ENCODE measurements around the gene NACA2.
"Not testable (repeated sequence)": the region's sequence is repeated elsewhere in the genome, so short reads cannot be mapped to it uniquely, and the experiment has no call there.

Gene NACA2

DNA sequence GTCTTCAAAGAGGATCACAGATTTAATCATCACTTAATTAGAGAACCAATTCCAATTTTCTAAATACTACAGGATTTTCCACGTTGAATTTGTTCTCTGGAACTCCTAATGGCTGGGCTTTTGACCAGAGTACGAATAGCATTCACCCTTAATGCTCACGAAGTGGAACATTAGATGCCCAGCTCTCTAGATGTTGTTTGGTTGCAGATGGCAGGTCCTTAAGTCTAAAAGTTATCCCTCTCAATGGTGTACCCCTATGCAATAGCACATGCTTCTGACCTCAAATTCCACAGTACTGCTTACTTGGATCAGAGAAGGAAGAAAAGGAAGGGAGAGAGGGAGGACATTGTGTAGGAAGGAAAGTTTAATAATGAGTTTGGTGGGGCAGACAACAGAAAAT lies 8.6 kb upstream of the NACA2 start:
- no peak for DNase-seq (ENCODE audit: low read depth, low spot score)

DNA sequence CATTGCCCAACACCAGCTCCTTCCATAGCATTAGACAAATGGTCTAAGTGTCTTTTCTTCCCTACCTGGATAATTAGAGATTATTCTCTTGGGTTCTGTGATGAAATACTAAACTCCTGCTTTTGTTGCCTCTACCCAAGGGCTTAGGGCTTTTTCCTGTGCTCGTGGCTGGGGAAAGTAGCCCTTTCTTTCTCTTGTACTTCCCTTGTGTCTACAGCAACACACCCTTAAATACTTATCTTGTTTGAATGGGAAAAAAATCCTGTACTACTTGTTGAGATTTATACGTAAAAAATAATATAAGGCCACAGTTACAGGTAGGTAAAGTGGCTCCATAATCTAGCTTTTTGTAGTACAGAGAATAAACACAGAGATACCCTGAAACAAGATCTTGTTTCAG lies 7.0 kb upstream of the NACA2 start:
- no peak for DNase-seq (ENCODE audit: low read depth, low spot score)

DNA sequence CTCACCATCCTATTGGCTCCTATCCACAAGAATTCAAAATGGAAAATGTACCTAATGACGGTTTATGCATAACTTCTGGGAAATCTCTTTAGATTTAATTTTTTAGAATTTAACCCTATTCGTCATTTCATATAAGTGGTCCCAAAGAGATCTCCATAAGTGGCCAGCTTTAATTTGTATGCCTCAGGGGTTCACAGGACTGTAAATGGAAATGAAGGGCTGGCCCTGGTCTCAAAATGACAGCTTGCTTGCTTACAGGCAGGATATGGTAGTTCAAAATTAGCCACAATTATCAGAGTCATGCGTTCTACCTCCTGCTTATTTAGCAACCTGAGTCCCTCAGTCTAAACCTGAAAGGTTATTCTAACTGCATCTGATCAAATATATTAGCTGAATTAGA lies 6.6 kb upstream of the NACA2 start:
- no peak for DNase-seq (ENCODE audit: low read depth, low spot score)

DNA sequence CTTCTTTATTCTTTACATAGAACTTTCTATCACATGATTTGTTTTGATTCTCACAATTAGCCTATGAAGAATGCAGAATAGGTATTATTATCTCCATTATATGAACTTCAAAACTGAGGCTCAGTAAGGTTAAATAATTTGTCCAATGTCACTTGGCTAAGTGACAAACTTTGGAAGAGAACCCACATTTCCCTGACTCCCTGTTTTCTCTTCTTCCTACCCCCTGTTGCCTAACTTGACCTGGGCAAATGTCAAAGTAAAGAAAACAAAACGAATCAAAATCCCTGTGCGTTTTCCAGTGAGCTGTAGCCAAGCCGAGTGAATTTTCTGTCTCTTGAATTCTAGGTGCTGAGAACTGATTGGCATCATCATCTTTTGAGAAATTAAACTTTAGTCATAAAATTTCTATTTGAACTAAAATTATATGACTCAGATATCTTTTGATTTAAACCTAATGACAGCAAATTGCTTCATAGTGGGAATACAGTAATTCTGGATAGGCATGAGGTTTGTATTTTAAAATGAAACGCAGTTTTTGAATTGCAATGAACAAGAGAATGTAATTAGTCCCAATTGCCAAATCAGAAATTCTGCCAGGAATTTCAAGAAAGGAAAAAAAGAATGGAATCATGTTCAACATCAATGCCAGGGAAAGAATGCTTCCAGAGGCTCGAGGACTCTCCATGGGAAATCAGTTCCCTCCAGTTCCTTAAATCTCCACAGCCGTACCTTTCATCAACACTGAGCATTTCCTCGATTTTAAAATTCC lies 4.6 kb upstream of the NACA2 start:
- no peak for DNase-seq (ENCODE audit: low read depth, low spot score)

DNA sequence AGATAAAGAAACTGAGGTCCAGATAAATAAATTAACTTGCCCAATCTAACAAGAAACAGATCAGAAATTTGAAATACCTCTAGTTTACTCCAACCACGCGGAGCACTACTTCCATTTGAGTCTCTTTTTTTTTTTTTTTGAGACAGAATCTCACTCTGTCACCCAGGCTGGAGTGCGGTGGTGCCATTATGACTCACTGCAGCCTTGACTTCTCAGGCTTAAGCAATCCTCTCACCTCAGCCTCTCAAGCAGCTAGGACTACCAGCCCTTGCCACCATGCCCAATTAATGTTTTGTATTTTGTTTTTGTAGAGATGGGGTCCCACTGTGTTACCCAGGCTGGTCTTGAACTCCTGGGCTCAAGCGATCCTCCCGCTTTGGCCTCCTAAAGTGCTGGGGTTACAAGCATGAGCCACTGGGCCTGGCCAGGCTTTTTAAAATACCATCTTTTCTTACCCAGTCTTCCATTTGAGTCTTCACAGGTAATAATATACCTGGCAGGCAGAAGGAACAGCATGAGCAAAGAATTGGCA lies 3.3 kb upstream of the NACA2 start:
- no peak for DNase-seq (ENCODE audit: low read depth, low spot score)

DNA sequence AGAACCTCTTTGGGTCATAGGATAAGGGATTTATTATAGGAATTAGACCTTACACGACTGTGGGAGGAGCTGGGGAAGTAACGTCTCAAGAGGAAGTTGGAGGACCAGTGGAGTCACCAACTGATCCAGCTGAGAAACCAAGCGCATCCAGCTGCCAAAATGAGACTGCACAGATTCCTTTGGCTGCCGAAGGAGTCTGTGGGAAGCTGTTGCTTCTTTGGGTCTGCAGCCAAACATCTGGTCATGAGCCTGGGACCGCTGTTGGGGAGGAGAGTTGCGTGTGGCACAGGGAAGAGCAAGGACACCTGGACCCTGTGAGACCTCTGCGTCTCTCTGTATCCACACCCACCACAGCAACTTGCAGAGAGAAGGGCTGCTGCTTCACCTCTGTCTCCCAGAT lies 2.4 kb upstream of the NACA2 start:
- DNase-seq (ENCODE audit: low read depth, low spot score), result no peak

DNA sequence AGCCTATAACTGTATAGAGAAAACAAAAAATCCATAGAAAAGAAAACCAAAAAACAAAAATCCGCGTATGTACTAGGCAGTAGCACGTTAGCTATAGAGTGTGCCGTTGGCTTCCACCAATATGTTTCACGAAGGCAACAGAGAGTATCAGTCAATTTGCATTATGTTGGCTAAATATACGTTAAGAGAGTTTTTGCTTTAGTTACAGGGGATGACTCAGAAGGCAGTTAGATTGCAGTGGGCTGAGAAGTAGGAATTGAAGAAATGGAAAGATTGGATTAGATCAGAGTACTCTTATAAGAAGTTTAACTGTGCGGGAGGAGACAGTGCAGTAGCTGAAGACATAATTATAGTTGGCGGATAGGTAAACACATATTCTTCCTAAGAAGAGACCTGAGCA lies 911 bp upstream of the NACA2 start:
- DNase-seq (ENCODE audit: low read depth, low spot score), result no peak

DNA sequence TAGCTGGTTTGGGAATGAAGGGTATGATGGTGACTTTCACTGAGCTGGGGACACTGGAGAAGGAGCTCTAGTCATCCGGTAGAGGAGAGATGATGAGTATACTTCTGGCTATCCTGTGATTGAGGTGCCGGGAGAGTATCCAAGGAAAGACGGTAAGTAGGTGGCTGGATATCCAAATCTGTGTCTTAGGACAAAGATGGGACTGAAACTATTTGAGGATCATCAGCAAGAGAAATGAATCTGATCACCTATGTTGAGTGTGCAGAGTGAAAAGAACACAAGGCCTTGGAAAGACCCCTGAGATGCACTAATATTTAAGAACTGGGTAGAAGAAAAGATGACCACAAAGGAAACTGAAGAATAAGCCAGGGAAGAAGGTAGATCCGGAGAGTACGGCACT lies 1.0 kb downstream of the NACA2 start:
- DNase-seq (ENCODE audit: low read depth, low spot score), result no peak

DNA sequence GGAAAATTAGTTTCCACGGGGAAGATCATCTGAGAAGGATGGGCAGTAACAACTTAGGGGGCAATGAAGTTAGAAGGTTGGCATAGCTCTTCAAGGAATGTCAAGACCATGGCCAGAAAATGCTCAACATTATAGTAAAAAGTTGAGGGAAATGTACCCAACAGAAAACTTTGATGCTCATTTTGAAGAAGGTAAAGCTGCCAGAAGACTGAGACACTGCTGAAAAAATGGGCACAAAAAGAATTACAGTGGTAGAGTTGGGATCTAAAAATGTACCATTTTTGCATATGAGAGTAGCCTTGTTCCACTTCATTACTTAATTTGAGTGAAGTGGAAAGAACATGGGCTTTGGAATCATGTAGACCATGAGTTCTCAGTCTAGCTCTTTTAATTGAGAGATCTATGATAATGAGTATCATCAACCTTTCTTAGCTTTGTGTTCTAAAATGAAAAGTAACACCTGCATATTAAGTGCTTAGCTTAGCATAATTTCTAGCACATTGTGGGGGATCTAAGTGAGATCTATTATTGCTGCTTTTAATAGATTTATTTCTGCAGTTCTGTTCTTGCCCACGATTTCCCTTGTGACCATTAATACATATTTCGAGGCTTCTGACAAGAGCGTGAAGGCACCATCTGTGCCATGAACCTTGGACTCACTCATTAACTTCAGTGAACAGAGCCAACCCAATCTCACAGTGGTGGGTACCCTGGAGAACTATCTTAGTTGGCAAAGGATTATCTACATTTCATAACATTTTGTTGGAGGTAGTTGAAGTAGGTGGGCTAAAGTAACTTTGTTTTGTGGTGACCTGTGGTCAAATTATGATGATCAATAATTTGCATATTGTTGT lies 3.0 kb downstream of the NACA2 start:
- no peak for DNase-seq (ENCODE audit: low read depth, low spot score)

DNA sequence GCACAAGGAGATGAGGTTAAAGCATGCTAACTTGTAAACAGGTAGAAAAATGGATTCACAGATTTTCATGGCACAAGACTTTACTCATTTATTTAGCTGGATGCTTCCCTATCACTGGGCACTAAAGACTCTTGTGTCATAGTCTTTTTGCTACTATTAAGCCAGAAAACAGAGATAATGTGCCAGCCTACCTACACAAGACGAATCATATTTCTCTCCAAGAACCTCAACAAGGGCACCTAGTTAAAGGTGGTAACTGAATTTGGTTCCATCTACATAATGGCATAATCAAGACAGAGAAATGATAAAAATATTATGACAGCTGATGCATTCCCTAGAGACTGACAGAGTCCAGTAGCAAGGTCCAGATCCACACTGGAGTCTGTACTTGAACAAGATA lies 3.8 kb downstream of the NACA2 start:
- DNase-seq (ENCODE audit: low read depth, low spot score), result no peak

DNA sequence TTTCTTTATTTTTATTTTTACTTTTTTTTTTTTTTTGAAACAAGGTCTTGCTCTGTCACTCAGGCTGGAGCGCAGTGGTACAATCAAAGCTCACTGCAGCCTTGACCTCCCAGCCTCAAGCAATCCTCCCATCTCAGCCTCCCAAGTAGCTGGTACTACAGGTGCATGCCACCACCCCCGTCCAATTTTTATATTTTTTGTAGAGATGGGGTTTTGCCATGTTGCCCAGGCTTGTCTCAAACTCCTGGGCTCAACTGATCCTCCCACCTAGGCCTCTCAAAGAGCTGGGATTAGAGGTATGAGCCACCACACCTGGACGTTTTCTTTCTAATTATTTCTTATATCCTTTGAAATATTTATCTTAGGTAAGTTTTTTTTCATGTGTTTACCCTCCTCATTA lies 4.4 kb downstream of the NACA2 start:
- DNase-seq (ENCODE audit: low read depth, low spot score), result not testable (repeated sequence)

DNA sequence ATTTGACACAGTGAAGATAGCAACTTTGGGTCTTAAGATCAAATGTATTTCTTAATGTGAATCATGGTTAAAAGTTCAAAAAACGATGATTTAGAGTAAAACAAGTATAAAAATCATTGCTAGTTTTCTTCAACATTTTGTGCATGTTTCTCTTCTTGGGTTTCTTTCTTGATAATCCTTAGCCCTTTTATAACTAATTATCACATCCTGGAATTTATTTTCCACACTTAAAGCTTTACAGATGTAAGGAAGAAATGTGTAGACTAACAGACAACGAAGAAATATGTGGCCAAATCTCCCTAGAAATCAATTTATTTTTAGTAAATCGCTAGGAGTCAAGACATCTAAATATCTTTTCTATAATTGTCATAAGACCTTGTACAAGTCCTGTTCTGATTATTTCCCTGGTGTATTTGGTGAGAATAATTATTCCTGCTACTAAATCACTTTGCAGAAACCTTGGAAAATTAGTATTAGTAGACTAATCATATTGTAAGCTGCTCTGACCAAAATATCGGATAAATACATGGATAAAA lies 4.9 kb downstream of the NACA2 start:
- DNase-seq (ENCODE audit: low read depth, low spot score), result no peak

DNA sequence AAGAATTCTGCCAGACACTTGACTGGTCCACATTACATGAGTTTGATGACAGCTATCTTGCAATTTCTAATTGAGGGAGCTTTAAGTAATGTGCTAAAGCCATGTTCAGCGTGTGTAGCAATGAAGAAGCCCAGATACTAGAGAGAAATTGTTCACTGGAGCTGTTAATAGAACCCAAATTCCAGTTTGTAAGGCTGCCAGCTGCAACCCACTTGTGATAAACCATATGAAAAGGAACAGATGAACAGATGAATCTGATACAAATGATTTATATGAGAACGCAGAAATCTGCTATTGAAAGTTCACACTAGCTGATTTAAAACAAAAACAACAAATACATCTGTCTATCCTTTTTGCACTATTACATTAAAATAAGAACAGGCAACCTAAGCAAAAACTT lies 6.2 kb downstream of the NACA2 start:
- no peak for DNase-seq (ENCODE audit: low read depth, low spot score)

DNA sequence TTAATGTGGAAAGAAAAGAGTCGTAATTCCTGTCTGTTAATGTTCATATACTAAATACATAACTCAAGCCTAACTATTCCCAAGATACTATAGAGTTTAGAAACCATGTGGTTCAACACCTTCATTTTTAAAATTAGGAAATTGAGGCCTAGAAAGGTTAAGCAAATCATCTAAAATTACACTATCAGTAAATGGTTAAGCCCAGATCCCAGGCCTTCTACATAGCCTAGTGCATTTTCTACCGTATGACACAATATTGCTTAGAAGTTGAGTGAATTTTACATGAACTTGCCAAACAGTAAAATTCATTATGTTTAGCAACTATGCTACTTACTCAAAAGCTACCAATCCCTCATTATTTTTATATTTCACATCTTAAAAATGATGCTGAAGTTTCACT lies 6.8 kb downstream of the NACA2 start:
- DNase-seq (ENCODE audit: low read depth, low spot score), result no peak

DNA sequence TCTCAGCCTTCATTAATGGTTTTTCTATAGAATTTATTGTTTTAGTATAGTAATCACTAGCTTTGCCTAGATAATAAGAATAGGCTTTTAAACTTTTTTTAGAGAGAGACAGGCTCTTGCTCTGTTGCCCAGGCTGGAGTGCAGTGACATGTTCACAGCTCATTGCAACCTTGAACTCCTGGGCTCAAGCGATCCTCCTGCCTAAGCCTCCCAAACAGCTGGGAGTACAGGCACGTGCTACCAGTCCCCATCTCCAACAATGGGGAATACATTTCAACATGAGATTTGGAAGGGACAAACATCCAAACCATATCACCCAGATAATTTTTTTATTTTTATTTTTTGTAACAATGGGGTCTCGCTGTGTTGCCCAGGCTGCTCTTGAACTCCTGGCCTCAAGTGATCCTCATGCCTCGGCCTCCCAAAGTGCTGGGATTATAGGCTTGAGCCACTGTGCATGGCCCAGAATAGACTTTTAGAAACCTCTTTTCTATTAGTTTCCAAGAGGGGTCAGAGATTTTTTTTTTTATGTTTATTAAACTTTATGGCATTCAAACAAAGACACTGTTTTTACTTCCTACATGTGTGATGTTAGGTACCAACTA lies 7.3 kb downstream of the NACA2 start:
- no peak for DNase-seq (ENCODE audit: low read depth, low spot score)

DNA sequence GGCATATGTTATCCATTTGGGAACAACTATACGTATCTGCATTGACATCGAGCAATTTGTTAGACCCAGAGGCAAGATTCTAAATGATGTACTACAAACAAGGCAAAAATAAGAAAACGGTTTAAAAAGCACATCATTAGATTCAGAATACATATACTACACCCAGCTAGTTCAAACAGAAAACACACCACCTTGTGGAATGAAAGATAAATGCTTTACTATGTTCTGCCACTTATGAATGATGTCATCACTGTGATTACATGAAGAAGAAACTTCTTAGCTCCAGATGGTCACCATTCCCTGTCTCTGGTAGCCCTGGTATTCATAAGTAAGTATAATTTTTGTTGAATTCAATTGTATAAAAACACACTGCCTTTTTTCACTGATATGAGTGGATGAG lies 7.8 kb downstream of the NACA2 start:
- no peak for DNase-seq (ENCODE audit: low read depth, low spot score)

DNA sequence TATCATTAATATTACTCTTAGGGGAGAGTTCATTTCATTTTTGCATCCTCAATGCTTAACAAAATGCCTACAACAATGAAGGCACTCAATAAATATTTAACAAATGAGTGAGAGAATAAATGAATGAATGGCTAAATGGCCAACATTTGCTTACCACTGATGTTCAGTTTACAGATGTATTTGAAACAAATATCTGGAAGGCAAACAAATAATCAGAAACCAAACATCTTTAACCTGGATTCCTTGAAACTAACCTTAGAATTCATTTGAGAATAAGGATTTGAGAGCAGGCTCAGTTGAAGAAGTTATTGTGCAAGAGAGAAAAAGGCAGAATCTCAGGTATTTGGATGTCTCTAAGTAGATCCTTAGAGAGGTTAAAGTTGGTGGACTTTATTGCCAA lies 8.4 kb downstream of the NACA2 start:
- no peak for DNase-seq (ENCODE audit: low read depth, low spot score)

DNA sequence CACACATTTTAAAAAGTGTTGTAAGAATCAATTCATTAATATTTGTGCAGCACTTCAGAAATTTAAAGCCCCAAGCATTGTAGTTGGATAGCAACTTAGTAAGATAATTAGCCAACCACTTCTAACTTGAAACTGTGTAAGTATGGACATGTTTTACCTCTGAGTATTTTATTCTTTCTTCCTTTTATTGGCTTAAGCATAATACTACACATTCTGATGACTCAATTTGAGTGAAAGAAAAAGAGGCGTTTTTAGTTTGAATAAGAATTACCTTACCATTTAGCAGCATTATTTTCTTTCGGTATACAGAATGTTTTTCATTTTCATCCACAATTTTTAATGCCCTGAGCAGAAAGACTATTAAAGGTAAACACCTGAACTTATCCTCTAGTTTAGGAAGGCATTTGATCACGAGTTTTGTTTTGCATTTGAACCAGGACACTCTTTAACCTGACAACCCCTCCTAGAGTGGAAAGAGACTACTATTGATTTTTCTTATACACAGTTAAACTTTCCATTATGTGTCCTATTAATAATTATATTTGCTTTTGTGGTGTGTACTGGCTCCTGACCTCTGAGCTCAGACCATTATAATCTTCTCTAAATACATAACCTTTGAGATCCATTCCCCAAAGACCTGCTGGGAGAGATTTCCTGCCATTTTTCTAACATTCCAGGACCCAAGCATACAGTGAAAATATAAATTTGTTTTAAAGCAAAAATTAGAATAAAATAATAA lies 9.2 kb downstream of the NACA2 start:
- DNase-seq (ENCODE audit: low read depth, low spot score), result no peak

DNA sequence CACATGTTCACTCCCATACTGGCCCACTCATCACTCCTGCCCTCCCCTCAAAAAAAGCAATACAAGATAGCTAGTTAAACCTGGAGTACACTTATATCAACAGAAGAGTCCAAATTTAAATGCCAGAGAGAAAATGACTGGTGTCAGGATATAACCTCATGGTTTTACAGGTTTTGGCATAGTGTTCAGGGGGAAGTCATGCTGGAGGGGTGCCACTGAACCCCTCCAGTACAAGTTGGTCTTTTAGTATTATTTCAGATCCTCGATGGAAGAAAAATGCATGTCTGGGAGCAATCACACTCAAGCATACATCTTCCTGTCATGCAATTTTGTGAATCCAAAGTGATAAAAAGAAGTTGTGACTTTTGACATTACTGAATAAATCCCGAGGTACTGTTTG lies 10.5 kb downstream of the NACA2 start:
- no peak for DNase-seq (ENCODE audit: low read depth, low spot score)

DNA sequence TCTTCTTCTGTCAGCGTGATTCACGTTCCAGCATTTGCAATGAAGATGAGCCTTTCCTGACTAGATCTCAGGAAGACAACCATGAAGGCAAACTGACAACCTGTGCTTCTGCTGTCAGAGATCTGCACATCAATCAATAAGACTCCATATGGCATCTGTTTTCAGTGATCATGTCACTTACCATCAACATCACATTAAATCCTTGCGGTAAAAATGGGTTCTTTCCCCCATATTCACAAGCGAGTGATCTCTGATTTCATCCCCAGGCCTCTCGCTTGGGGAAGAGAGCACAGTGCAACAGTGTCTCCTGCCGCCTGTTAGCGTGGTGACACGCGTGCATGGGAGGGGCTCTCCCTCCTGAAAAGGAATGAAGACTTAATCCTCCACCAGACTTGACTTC lies 11.1 kb downstream of the NACA2 start:
- peak; percentile 22 for DNase-seq (ENCODE audit: low read depth, low spot score)

DNA sequence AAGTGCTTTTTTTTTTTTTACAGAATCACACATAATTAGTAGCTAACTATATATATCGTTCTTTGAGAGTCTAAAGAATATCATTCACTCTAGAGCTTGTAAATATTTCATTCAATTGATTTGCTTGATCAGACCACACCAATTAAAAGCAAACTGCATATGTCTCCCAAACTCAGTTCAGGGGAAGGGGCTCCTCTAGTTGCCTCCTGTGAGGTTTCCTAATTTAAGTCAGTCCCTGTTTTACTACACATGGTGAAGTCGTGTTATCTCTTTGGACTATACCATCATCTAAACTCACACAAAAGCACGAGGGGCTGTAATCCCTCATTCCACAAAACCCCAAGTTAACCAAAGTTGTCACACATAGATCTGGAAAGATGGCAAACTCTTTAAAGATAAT lies 11.7 kb downstream of the NACA2 start:
- DNase-seq (ENCODE audit: low read depth, low spot score), result no peak

DNA sequence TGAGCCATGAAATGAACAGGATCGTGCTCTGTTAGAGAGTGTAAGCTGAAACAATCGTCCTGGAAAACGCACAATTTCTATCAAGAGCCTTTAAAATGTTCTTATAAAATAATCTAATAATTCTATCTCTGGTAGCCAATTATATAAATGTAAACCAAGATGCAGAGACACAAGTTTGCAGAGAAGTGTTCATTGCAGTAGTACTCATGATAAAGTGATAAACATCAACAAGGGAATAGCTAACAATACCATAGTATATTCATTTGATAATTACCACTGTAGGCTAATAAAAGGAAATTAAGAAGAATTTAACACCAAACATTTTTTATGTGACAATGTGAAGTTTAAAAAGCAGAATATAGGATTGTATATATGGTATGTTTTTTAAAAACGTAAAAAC lies 12.4 kb downstream of the NACA2 start:
- no peak for DNase-seq (ENCODE audit: low read depth, low spot score)
